Astrocyte of the cerebellum (primary cell): ENCODE data around the gene S100A3.

Source experiments
- DNase-seq: peaks from one replicate; pipeline ENCODE4 v3.0.0-alpha.2; 2011; ENCODE audit warnings: low read depth
- H3K4me3 ChIP-seq: 2 replicates; pipeline ENCODE4 v1.5.1; 2011; ENCODE audit warnings: mild to moderate bottlenecking, low read depth, low read length, moderate library complexity
- CTCF ChIP-seq: IDR thresholded peaks from 2 replicates; pipeline ENCODE4 v1.5.1; 2012; ENCODE audit warnings: low read length, low read depth, moderate library complexity, mild to moderate bottlenecking; ENCODE audit errors: missing control alignments
- in situ Hi-C: cut with HindIII; loops from 2 replicates; pipeline ENCODE4 v1.10.0; 2017; ENCODE audit warnings: low sequenced_read_pairs

S100A3 gene

GRCh38 chr1:153539395-153540093, 9.5 kb downstream of the S100A3 start:
- no peak for DNase-seq
- no peak overlapping the region for H3K4me3 ChIP-seq
- no peak for TF ChIP-seq CTCF
- in situ Hi-C loops = no loop called here

- DNase-seq = no peak
- in situ Hi-C loops = no loop called here
- no peak for TF ChIP-seq CTCF
- no peak overlapping the region for H3K4me3 ChIP-seq
These were observed 10.7 kb downstream of the S100A3 start for GRCh38 chr1:153538315-153538821.

GRCh38 chr1:153537376-153537730, 11.7 kb downstream of the S100A3 start:
- H3K4me3 ChIP-seq = no peak overlapping the region
- no peak for DNase-seq
- in situ Hi-C loops = no loop called here
- no peak for TF ChIP-seq CTCF

- peak overlapping the region; percentile 82 for H3K4me3 ChIP-seq
- TF ChIP-seq CTCF = no peak
- DNase-seq = no peak
- in situ Hi-C loops = no loop called here
These were observed 12.2 kb downstream of the S100A3 start for GRCh38 chr1:153536671-153537375.

- no peak for TF ChIP-seq CTCF
- in situ Hi-C loops = no loop called here
- peak; percentile 42 for DNase-seq
These were observed 12.9 kb downstream of the S100A3 start for GRCh38 chr1:153536012-153536670.

GRCh38 chr1:153535242-153536011, 13.6 kb downstream of the S100A3 start, which contains the start of gene S100A6:
Gene S100A6 (minus strand): TSS chr1:153535991. CDS start chr1:153535339, 652 bp downstream.
- H3K4me3 ChIP-seq = peak within 1 kb of the TSS; percentile 82
- DNase-seq = no peak
- in situ Hi-C loops = no loop called here
- TF ChIP-seq CTCF = no peak

More at GRCh38 chr1:153536012-153536670, 12.9 kb downstream of the S100A3 start:
- H3K4me3 ChIP-seq = peak overlapping the region; percentile 82
